GM18873 (cell line): ENCODE results near the gene MAST3.

Experiments
- ATAC-seq: cut with Tn5 transposase; IDR thresholded peaks from one replicate; pipeline ENCODE4 v1.9.1; 2021; ENCODE audit warnings: mild to moderate bottlenecking, moderate library complexity, moderate number of reproducible peaks; ENCODE audit not compliant: unreplicated experiment, low FRiP score

MAST3 gene

DNA sequence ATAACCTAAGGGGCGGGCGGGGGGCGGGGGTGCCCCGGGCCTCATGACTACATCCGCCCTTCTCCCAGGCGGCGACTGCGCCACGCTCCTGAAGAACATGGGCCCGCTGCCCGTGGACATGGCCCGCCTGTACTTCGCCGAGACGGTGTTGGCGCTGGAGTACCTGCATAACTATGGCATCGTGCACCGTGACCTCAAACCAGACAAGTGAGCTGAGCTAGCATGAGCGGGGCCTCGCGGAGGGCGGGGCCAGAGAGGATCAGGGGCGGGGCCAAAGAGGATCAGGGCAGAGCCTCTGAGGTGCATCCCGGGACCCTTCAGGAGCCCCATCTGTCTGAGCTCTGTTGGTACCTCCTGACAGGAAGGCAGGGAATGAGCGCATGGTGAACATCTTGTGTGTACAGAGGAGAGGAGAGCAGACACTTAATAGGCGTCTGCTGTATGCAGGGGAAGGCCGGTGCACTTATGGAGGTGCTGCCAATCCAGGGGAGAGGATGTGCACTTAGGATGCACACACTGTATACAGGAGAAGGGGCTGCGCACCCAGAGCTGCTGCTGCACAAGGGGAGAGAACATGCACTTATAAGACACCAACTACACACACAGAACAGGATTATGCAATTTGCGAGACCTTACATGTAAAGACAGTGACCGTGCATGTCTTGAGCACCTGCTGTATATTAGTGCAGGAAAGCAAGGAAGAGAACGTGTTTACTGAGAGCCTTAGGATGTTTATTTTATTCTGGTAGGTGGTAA lies 34.4 kb downstream of the MAST3 start:
- no peak for ATAC-seq

DNA sequence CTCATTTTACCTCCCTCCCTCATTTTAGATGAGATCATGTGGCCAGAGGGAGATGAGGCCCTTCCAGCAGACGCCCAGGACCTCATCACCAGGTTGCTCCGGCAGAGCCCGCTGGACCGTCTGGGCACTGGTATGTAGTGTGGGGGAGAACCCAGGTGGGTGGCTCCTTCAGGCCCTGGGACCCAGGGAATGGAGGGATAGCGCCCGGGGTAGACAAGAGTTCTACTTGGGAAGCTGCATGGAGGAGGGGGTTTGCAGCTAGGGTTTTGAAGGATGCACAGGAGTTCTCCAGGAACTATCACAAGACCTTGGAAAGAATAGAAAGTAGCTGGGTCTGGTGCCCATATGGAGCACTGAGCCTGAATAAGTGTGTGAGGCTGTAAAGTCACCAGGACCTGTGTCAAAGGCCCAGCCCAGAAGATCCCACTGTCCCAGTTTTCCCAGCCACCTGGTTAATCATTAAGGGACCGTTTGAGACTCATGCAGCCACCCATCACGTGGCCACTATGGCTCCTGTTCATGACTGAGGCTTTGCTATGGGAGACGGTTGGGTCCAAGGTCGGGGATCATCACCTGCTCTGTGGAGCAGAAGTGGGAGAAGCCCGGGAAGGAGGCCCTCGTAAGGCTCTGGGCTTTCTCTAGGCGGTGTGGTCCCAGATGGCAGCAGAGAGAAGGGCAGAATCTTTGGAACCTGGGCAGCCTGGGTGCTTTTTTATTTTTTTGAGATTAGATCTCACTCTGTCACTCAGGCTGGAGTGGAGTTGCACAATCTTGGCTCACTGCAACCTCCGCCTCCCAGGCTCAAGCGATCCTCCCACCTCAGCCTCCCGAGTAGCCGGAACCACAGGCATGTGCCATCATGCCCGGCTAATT lies 38.4 kb downstream of the MAST3 start:
- ATAC-seq, result no peak

DNA sequence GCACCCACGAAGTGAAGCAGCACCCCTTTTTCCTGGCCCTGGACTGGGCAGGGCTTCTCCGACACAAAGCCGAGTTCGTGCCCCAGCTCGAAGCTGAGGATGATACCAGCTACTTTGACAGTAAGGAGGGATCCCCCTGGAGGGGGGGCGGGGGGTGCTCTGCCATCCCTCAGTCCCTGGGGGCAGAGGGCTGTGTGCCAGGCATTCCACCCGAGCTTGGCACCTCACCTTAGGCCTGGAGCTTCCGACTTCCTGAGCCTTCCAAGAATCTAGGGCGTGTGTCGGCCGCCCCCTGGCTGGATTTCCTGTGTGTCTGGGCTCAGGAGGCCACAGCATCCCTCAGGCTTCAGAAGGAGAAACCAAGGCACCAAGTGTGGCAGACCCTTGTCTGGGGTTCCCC lies 39.7 kb downstream of the MAST3 start:
- ATAC-seq, result no peak

DNA sequence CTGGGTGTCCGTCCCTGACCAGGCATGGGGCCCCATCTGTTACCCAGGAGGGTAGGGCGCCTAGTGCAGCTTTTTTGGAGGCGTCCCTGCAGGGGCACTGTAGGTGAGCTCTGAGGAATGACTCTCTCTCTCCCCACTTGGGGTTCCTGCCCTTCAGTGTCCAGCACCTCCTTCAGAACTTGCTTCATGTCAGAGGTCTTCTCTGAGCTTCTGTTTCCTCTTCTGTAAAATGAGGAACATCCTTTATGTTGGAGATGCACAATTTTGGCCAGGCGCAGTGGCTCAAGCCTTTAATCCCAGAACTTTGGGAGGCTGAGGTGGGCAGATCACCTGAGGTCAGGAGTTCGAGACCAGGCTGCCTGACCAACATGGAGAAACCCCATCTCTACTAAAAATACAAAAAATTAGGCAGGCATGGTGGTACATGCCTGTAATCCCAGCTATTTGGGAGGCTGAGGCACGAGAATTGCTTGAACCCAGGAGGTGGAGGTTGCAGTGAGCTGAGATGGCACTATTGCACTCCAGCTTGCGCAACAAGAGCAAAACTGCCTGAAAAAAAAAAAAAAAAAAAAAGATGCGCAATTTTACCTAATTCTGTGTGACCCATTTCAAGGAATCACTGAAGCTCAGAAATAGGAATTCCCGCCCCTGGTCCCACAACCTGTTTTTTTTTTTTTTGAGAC lies 40.2 kb downstream of the MAST3 start:
- ATAC-seq, result no peak

DNA sequence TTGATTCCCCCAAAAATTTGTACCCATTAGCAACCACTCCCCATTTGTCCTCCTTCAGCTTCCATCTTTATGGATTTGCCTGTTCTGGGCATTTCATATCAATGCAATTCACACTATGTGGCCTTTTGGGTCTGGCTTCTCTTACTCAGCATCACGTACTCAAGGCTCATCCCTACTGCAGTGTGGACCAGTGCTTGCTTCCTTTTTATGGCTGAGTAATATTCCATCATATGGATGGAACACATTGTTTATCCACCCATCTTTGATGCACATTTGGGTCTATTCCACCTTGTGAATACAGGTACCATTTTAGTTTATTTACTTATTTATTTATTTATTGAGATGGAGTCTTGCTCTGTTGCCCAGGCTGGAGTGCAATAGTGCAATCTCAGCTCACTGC lies 42.9 kb downstream of the MAST3 start:
- ATAC-seq, result no peak

DNA sequence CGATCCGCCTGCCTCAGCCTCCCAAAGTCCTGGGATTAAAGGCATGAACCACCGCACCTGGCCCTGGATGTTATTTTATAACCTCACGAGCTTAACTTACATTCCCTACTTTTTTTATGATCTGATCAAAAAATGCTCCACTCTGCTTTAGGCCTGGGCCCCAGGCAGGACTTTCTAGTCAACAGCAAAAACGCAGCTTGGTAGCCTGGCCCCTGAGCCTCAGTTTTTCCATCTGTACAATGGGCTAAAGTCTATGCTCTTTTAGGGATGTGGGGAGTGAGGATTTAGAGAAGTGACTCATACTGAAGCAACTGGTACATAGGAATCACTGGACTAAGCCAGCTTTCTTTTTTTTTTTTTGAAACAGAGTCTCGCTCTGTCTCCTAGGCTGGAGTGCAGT lies 43.5 kb downstream of the MAST3 start:
- no peak for ATAC-seq

DNA sequence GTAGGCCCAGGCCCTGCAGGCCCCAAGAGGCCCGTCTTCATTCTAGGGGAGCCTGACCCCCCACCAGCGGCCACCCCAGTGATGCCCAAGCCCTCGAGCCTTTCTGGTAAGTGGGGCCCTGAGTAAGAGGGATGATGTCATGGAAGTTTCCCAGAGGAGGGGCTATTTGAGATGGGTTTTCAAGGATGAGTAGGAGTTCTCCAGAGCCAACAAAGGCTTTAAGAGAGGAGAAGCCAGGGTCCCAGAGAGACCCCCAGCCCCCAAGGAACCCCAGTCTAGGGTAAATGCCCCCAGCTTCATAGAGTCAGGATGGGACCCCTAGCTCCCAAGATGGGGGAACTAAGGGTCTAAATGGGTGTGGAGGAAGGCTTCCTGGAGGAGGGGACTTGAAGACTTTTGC lies 46.3 kb downstream of the MAST3 start:
- no peak for ATAC-seq

DNA sequence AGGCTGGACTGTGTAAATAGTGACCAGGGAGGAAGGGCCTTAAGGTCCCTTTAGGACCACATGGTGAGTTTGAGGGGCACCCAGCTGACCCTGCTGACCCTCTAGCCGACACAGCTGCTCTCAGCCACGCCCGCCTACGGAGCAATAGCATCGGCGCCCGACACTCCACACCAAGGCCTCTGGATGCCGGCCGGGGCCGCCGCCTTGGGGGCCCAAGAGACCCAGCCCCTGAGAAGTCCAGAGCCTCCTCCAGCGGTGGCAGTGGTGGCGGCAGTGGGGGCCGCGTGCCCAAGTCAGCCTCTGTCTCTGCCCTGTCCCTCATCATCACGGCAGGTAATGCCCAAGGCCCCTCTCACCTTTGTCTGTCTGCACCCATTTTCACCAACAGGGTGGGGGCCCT lies 46.8 kb downstream of the MAST3 start:
- no peak for ATAC-seq

DNA sequence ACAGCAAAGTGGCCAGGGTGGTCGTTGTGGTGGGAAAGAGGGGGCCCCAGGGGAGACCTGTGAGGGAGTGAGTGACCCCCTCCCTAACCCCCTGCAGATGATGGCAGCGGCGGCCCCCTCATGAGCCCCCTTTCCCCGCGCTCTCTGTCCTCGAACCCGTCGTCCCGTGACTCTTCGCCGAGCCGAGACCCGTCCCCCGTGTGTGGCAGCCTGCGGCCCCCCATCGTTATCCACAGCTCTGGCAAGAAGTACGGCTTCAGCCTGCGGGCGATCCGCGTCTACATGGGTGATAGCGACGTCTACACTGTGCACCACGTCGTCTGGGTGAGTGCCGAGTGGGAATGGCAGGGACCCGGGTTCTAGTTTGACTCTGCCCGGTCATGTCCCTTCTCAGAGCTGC lies 47.3 kb downstream of the MAST3 start:
- no peak for ATAC-seq

DNA sequence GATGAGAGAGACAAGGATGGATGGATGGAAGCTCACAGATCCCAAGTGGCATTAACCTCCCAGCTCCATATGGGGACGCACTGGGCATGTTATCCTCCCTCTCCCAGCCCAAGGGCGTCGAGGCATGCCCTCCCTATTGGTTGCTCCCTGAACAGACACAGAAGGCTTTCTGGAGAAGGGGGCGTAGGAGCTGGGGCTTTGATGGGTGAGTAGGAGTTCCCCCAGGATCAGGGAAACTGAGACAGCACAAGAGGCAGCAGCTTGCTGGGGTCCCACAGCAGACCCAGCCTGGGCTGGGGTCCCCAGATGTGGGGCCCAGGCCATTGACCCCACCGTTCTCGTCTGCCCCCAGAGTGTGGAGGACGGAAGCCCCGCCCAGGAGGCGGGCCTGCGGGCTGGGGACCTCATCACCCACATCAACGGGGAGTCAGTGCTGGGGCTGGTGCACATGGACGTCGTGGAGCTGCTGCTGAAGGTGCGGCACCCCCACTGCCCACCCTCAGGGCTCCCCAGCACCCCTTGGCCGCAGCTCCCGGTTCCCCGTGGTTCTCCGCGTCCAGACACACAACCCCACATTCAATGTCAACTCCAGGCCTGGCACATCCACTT lies 47.9 kb downstream of the MAST3 start:
- no peak for ATAC-seq

DNA sequence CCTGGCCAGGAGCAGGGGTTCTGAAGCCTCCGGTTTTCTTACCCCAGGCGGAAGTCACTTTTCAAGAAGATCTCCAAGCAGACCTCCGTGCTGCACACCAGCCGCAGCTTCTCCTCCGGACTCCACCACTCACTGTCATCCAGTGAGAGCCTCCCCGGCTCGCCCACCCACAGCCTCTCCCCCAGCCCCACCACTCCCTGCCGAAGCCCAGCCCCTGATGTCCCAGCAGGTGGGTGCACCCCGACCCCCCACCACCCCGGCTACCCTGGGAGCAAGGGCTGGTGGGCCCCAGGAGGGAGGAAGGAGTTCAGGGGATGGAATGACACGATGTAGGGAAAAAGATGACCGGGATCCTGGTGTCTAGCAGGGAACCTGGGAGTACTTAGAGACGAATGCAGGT lies 49.8 kb downstream of the MAST3 start:
- no peak for ATAC-seq

DNA sequence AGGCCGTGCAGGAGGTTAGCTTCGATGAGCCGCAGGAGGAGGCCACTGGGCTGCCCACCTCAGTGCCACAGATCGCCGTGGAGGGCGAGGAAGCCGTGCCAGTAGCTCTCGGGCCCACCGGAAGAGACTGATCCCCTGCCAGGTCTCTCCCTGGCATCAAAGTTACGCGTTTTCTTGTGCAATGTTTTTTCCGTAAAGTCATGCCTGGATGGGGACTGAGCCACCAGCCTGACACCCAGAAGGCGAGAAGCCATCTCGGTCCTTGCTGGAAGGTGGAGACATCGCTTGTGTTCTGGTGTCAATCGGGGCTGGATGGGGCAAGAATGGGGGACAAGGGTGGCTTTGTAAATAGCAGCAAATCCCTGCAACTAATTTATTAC lies 52.0 kb downstream of the MAST3 start:
- ATAC-seq, result no peak

DNA sequence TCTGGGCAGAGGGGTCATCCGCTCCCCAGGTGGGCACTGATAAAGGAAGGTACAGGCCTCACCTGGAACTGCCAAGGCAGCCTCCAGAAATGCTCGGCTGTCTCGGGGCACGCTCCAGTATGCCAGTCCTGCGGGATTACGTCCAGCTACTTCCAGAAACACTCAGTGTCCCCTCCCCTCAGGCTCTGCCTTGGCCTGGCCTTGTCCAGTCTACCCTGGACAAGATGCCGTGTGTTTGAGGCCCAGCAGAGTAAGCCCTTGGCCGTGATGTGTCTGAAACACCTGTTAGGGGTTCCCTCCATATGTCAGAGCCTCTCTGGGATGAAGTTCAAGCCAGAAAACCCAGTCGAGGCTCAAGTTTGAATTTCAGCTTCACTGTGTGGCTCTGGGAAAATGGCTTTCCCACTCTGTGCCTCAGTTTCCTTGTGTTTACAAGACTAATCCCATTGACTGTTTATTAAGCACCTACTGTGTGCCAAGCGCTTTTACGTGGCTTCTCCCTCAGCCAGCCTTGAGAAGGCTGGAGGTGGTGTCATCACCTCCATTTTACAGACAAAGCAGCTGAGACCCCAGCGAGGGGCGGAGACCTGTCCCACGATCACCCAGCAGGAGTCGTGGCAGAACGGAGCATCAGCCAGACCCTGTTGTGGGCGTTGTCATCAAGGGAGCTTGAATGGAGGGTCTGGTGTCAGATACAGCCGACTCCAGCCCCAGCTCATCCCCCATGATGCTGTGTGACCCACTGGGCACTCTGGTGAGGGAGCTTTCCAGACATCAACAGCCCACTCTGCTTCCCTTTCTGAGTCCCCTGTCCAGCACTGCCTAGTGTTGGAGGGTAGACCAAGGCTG lies 53.4 kb downstream of the MAST3 start:
- ATAC-seq, result no peak

DNA sequence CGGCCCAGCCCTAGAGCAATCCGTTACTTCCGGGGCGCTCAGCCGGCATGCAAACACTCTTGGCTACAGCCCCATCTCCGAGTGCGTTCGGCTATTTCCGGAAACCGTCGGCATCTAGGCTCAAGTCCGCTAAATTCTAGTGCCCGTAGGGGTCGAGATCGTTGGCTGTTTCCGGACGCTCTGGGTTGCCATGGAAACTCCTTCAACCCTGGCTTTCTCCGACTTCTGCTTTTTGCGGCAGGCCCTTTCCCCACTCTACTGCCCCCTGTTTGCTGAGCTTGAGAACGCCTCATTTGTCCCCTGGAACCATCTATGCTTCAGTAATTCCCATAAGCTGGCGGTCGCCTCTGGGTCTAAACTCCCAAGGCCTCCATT lies 54.9 kb downstream of the MAST3 start:
- ATAC-seq, result peak; percentile 57

DNA sequence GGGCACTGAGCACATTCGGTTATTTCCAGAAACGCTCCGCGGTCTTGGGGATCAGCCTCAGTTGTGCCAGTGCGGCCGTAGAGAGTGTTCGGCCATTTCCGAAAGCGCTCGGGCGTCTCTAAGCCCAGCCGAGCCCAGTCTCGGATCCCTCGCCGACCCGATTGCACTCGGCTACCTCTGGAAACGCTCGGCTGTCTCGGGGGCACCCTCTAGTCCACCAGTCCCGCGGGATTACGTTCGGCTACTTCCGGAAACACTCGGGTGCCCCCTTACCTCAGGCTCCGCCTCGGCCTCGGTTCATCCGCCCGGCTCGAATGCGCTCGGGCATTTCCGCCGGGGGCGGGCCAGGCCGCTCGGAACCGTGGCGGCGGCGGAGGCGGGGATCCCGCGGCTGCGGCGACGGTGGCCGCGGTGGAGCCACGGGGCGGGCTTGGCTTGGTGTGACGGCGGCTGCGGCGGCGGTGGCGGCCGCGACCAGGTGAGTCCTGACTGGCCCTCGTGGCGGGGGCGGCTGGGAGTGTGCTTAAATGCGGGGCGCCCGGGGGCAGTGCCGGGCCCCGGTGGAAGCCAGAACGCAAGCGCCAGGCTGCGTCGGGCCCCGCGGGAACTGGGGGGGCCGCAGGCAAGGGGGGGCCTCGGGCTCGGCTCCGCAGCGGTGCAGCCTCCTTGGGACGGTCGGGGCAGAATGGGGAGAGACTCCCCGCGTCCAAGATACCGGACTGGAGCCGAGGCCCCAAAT lies 55.4 kb downstream of the MAST3 start, which contains the start of gene PIK3R2:
TSS of gene PIK3R2 (plus strand) at position 347 of the 739 bp plus-strand sequence. CDS start 2,717 bp downstream, outside the sequence.
- ATAC-seq, result peak; percentile 73

DNA sequence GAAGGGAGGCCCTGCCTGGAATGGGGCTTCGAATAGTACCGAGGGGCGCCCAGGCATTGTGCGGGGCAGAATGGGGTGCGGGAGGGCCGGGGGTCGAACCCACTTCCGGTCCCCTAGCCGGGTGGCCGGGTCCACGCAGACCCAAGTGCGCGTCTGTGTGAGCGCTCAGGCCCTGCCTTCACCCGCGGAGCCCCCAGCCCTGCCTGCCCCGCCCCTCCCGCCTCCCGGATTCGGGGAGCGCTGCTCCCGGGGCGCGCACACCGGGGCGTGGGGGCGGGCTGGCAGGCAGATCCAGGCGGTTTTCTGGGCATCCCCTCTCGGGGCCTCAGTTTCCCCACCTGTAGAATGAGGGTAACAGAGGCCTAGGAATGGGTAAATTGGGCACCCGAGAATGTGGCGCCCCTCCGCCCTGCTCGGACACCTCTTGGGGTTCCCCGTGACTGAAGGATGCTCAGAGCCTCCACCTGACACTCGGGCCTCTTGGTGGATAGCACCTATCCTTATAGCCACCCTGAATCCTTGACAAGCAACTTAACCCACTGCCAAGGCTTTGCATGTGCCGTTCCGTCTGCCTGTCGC lies 56.1 kb downstream of the MAST3 start:
- no peak for ATAC-seq

DNA sequence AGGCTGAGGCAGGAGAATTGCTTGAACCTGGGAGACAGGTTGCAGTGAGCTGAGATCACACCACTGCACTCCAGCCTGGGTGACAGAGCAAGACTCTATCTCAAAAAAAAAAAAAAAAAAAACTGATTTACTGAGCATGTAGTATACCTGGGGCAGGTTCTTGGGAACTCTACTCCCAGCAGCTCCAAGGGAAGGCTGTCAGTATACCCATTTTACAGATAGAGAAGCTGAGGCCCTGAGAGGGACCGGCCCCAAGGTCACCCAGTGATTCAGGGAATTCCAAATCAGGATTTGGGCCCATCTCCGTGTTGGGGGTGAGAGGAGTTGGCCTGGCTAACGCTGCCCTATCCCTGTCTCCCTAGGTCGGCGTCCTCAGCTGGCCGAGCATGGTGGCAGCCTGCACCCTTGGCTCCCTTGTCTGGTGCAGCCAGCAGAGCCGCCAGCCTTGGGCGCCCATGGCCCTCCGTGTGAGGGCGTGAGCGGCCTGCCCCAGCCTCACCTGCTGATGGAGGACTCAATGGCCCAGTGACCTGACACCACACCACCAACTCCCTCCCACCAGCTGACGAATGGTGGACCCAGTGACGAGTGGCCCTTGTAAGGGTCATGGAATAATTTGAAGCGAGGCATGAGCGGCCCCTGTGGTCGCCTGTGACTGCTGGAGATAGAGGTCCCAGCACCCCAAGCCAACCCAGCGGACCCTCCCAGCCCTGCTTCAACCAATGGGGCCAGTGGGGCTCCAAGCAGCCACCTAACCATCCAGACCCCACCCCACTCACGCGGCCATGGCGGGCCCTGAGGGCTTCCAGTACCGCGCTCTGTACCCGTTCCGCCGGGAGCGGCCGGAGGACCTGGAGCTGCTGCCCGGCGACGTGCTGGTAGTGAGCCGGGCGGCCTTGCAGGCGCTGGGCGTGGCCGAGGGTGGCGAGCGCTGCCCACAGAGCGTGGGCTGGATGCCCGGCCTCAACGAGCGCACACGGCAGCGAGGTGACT lies 57.8 kb downstream of the MAST3 start:
- ATAC-seq, result no peak

DNA sequence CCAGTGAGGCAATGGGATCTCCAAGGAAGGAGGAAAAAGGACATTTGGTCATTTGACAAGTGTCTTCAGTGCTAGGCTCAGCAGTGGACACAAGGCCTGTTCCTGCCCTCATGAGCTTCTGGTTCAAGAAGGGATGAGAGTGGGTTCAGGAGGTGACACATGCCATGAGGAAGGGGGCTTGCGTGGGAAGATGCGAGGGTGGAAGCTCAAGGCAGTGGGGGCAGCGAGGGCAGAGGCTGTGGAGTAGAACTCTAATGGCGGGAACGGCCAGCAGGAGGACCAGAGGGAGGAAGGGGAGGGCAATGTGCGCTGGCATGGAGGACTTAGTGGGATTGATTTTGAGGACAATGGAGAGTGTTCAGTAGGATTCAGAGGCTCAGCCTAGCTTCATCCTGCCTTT lies 58.7 kb downstream of the MAST3 start:
- no peak for ATAC-seq
